ENCODE data around the gene LINGO3. TPM values are rescaled to one million over a fixed set of nuclear protein-coding genes. Genes with fewer than 3 reads are reported as not detected.
A peak's percentile ranks its signal among the peaks of the same experiment; 100 is the strongest.

LINGO3 gene
- total RNA-seq, 1 experiment from 2014 or later: 2.0 TPM

- ATAC-seq (peak; percentile 71), DNase-seq (ENCODE audit: low spot score) (peak; percentile 82)
- ChIA-PET CTCF (interaction anchor here (0.6 to 3.3 kb wide), 52 partner anchors 9 to 592 kb away, joined by 3 to 42 read pairs (median 5); partner anchors contain the start of genes AP3D1, LSM7, PEAK3 and PLEKHJ1), POLR2A (interaction anchor here (0.5 to 1.0 kb wide), 3 partner anchors 14 to 77 kb away, joined by 4 to 5 read pairs (median 4); no protein-coding TSS in a partner anchor)
- TF ChIP-seq GABPB1 (CRISPR knock-in tag; IDR thresholded peaks at IDR 0.05): peak; percentile 39; the same call in 1 of the 2 replicates
- no peak for TF ChIP-seq PRDM15 (CRISPR knock-in tag; IDR thresholded peaks at IDR 0.05)
- no peak for TF ChIP-seq FOXP1 (CRISPR knock-in tag; IDR thresholded peaks at IDR 0.05; ENCODE audit: borderline replicate concordance)
- no peak for TF ChIP-seq ZNF396 (CRISPR knock-in tag; IDR thresholded peaks at IDR 0.05; ENCODE audit: borderline replicate concordance)
- no peak for TF ChIP-seq ZNF317 (CRISPR knock-in tag; IDR thresholded peaks at IDR 0.05; ENCODE audit: borderline replicate concordance, low read depth)
- TF ChIP-seq, protein P1, sequence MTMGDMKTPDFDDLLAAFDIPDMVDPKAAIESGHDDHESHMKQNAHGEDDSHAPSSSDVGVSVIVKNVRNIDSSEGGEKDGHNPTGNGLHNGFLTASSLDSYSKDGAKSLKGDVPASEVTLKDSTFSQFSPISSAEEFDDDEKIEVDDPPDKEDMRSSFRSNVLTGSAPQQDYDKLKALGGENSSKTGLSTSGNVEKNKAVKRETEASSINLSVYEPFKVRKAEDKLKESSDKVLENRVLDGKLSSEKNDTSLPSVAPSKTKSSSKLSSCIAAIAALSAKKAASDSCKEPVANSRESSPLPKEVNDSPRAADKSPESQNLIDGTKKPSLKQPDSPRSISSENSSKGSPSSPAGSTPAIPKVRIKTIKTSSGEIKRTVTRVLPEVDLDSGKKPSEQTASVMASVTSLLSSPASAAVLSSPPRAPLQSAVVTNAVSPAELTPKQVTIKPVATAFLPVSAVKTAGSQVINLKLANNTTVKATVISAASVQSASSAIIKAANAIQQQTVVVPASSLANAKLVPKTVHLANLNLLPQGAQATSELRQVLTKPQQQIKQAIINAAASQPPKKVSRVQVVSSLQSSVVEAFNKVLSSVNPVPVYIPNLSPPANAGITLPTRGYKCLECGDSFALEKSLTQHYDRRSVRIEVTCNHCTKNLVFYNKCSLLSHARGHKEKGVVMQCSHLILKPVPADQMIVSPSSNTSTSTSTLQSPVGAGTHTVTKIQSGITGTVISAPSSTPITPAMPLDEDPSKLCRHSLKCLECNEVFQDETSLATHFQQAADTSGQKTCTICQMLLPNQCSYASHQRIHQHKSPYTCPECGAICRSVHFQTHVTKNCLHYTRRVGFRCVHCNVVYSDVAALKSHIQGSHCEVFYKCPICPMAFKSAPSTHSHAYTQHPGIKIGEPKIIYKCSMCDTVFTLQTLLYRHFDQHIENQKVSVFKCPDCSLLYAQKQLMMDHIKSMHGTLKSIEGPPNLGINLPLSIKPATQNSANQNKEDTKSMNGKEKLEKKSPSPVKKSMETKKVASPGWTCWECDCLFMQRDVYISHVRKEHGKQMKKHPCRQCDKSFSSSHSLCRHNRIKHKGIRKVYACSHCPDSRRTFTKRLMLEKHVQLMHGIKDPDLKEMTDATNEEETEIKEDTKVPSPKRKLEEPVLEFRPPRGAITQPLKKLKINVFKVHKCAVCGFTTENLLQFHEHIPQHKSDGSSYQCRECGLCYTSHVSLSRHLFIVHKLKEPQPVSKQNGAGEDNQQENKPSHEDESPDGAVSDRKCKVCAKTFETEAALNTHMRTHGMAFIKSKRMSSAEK (CRISPR knock-in tag; IDR thresholded peaks at IDR 0.05; ENCODE audit: borderline replicate concordance): no peak
- no peak overlapping the region for H3K4me3 Mint-ChIP-seq
- peaks cover 5% of the 10 kb centered on the region for H3K36me3 Mint-ChIP-seq
- peaks cover 9% of the 10 kb centered on the region for H3K27me3 Mint-ChIP-seq (ENCODE audit: low read depth)
- no peak overlapping the region for H3K27ac Mint-ChIP-seq
- peaks cover 9% of the 10 kb centered on the region for H3K9me3 Mint-ChIP-seq
- 0 out of 2 replicates have a peak, but pooled peaks cover 2% of the 10 kb centered on the region for H3K4me1 Mint-ChIP-seq
Observed at GRCh38 chr19:2315818-2316353, 7.9 kb upstream of the LINGO3 start.

DNA sequence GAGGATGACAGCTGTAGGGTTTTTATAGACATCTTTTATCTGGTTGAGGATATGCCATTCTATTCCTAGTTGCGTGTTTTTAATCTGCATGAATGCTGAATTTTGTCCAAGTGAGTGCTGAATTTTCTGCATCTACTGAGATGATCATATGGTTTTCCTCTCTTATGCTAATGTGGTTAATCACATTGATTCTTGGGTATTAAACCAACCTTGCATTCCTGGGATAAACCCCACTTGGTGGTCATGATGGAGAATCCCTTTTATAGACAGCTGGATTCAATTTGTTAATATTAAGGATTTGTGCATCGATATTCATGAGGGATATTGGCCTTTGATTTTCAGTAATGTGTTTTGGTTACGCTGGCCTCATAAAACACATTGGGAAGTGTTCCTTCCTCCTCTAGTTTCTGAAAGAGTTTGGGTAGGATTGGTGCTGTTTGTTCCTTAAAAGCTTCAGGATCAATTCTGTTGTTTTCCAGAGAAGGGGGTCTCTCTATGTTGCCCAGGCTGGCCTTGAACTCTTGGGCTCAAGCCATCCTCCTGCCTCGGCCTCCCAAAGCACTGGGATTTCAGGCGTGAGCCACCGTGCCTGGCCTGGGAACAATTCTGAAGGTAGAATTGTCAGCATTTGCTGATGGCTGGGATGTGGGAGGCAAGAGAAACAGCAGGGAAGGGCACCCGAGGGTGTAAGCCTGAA, 7.3 kb upstream of the LINGO3 start:
- H3K27me3 Mint-ChIP-seq (ENCODE audit: low read depth): peaks cover 9% of the 10 kb centered on the region
- no peak for ATAC-seq
- ChIA-PET CTCF (interaction anchor here (0.6 to 3.3 kb wide), 47 partner anchors 8 to 385 kb away, joined by 3 to 42 read pairs (median 6); partner anchors contain the start of genes AP3D1, LSM7, PEAK3 and PLEKHJ1), POLR2A (interaction anchor here (0.5 kb wide), 1 partner anchor 15 kb away, joined by 5 read pairs; no protein-coding TSS in a partner anchor)
- peak; percentile 26; the same call in 1 of the 2 replicates for TF ChIP-seq ZNF121 (CRISPR knock-in tag; IDR thresholded peaks at IDR 0.05)
- peak; percentile 55; the same call in 1 of the 2 replicates for TF ChIP-seq ZNF423 (CRISPR knock-in tag; IDR thresholded peaks at IDR 0.05)
- TF ChIP-seq RORB (CRISPR knock-in tag; IDR thresholded peaks at IDR 0.05): no peak
- peaks cover 9% of the 10 kb centered on the region for H3K9me3 Mint-ChIP-seq
- no peak for DNase-seq (ENCODE audit: low spot score)
- H3K4me3 Mint-ChIP-seq: no peak overlapping the region
- peaks cover 5% of the 10 kb centered on the region for H3K36me3 Mint-ChIP-seq
- no peak overlapping the region for H3K27ac Mint-ChIP-seq
- 0 out of 2 replicates have a peak, but pooled peaks cover 2% of the 10 kb centered on the region for H3K4me1 Mint-ChIP-seq

DNA sequence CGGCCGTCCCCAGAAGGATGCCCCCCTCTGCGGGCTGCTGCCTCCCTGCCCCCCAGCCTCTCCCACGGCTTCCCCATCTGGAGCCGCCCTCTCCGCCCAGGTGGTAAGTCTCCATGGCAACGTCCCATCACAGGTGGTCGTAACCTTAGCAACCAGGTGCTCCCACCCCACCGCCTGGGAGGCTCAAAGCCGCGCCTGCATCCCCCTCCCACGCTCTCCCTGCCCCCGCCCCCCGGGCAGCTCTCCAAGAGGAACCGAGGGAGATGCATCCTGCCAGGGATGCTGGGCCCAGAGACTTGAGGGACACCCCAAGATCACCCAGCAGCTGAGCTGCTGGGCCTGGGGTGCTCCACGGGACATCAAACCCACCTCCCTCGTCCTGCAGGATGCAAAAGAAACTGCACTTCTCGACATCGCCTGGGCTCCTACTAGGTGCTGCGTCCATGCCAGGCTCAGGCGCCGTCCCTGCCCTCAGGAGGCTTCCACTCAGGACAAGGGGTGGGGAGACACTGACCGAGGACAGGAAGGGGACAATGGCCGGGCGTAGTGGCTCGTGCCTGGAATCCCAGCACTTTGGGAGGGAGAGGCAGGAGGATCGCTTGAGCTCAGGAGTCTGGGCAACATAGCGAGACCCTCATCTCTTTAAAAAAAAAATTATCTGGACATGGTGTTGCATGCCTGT, 5.0 kb upstream of the LINGO3 start:
- Mint-ChIP-seq H3K4me3 (no peak overlapping the region), H3K36me3 (peaks cover 5% of the 10 kb centered on the region), H3K27me3 (ENCODE audit: low read depth) (peaks cover 24% of the 10 kb centered on the region), H3K9me3 (peaks cover 9% of the 10 kb centered on the region), H3K4me1 (peaks cover 4% of the 10 kb centered on the region; the same call in 1 of the 2 replicates), H3K27ac (no peak overlapping the region)
- ChIA-PET POLR2A (interaction anchor here (1.1 kb wide), 1 partner anchor 83 kb away, joined by 3 read pairs; no protein-coding TSS in a partner anchor), CTCF (interaction anchor here (1.2 to 1.7 kb wide), 2 partner anchors 21 to 59 kb away, joined by 3 to 6 read pairs; no protein-coding TSS in a partner anchor)
- ATAC-seq: peak; percentile 14; the same call in 1 of the 2 replicates
- peak; percentile 68 for DNase-seq (ENCODE audit: low spot score)
- TF ChIP-seq JAZF1 (CRISPR knock-in tag; IDR thresholded peaks at IDR 0.05): no peak
- no peak for TF ChIP-seq ZNF138 (CRISPR knock-in tag; conservative IDR thresholded peaks at IDR 0.05)
- TF ChIP-seq FOXP1 (CRISPR knock-in tag; IDR thresholded peaks at IDR 0.05; ENCODE audit: borderline replicate concordance): no peak
- TF ChIP-seq, protein P2, sequence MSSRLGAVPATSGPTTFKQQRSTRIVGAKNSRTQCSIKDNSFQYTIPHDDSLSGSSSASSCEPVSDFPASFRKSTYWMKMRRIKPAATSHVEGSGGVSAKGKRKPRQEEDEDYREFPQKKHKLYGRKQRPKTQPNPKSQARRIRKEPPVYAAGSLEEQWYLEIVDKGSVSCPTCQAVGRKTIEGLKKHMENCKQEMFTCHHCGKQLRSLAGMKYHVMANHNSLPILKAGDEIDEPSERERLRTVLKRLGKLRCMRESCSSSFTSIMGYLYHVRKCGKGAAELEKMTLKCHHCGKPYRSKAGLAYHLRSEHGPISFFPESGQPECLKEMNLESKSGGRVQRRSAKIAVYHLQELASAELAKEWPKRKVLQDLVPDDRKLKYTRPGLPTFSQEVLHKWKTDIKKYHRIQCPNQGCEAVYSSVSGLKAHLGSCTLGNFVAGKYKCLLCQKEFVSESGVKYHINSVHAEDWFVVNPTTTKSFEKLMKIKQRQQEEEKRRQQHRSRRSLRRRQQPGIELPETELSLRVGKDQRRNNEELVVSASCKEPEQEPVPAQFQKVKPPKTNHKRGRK (CRISPR knock-in tag; IDR thresholded peaks at IDR 0.05; ENCODE audit: borderline replicate concordance): no peak
- TF ChIP-seq ZNF121 (CRISPR knock-in tag; IDR thresholded peaks at IDR 0.05): peak; percentile 63
- no peak for TF ChIP-seq FOXK1 (CRISPR knock-in tag; IDR thresholded peaks at IDR 0.05)
